AG04449 (cell line): Measurements from ENCODE around the gene CLBA1.
"Not testable (repeated sequence)": the region's sequence is repeated elsewhere in the genome, so short reads cannot be mapped to it uniquely, and the experiment has no call there.

ENCODE experiments used
- CTCF ChIA-PET: fragments of 350-600 bp; formaldehyde crosslinking; extraction: SDS; loops from one replicate; lab custom pipeline; 2021; ENCODE audit warnings: antibody characterized with exemption; lab: Yijun Ruan, JAX
- POLR2A ChIA-PET: fragments of 400-600, 350-600 bp; formaldehyde crosslinking; extraction: SDS; loops from one replicate; lab custom pipeline; 2020; ENCODE audit warnings: antibody characterized with exemption, inconsistent platforms; lab: Yijun Ruan, JAX
- DNase-seq: peaks from one replicate; pipeline ENCODE4 v3.0.0-alpha.2; 2010; ENCODE audit warnings: low read depth, low spot score
- H3K4me3 ChIP-seq: 2 replicates; pipeline ENCODE4 v1.5.1; 2011; ENCODE audit warnings: low read depth, mild to moderate bottlenecking, control low read depth, low read length
- TF ChIP-seq, protein P1 (sequence below): IDR thresholded peaks from one replicate; pipeline ENCODE4 v1.5.1; 2011; ENCODE audit warnings: mild to moderate bottlenecking, moderate library complexity, low read length, control low read depth, inconsistent platforms; ENCODE audit not compliant: insufficient read depth; ENCODE audit errors: missing control alignments

CLBA1 gene

DNA sequence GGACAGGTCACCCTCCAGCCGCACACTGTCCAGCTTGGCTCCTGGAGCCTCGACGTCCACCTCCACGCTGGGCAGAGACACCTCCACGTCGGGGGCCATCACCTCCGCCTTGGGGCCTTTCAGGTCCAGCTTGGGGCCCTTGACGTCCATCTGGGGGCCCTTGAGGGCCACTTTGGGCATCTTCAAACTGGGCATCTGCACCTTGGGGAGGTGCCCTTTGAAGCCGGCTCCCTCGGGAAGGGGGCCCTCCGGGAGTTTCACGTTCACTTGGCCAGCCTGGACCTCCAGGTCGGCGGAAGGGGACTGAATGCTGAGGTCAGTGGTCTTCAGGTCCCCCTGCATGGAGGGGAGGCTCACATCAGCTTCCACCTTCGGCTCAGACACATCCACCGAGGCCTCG is 35.6 kb upstream of the CLBA1 start:
- TF ChIP-seq, protein P1, sequence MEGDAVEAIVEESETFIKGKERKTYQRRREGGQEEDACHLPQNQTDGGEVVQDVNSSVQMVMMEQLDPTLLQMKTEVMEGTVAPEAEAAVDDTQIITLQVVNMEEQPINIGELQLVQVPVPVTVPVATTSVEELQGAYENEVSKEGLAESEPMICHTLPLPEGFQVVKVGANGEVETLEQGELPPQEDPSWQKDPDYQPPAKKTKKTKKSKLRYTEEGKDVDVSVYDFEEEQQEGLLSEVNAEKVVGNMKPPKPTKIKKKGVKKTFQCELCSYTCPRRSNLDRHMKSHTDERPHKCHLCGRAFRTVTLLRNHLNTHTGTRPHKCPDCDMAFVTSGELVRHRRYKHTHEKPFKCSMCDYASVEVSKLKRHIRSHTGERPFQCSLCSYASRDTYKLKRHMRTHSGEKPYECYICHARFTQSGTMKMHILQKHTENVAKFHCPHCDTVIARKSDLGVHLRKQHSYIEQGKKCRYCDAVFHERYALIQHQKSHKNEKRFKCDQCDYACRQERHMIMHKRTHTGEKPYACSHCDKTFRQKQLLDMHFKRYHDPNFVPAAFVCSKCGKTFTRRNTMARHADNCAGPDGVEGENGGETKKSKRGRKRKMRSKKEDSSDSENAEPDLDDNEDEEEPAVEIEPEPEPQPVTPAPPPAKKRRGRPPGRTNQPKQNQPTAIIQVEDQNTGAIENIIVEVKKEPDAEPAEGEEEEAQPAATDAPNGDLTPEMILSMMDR: no peak
- CTCF ChIA-PET: no interaction called here
- DNase-seq: no peak

DNA sequence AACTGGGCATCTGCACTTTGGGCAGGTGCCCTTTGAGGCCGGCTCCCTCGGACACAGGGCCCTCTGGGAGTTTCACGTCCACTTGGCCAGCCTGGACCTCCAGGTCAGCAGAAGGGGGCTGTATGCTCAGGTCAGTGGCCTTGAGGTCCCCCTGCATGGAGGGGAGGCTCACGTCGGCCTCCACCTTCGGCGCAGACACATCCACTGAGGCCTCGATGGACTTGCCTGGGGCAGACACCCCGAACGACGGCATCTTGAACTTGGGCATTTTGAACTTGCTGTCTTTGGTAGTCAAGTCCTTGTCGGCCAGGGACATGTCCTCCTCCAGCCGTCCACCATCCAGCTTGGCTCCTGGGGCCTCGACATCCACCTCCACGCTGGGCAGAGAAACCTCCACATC is 34.9 kb upstream of the CLBA1 start:
- CTCF ChIA-PET, POLR2A ChIA-PET, H3K4me3 ChIP-seq, DNase-seq: not testable (repeated sequence)

More for the DNA sequence above, 35.6 kb upstream of the CLBA1 start:
- no peak overlapping the region for H3K4me3 ChIP-seq
- POLR2A ChIA-PET: no interaction called here

DNA sequence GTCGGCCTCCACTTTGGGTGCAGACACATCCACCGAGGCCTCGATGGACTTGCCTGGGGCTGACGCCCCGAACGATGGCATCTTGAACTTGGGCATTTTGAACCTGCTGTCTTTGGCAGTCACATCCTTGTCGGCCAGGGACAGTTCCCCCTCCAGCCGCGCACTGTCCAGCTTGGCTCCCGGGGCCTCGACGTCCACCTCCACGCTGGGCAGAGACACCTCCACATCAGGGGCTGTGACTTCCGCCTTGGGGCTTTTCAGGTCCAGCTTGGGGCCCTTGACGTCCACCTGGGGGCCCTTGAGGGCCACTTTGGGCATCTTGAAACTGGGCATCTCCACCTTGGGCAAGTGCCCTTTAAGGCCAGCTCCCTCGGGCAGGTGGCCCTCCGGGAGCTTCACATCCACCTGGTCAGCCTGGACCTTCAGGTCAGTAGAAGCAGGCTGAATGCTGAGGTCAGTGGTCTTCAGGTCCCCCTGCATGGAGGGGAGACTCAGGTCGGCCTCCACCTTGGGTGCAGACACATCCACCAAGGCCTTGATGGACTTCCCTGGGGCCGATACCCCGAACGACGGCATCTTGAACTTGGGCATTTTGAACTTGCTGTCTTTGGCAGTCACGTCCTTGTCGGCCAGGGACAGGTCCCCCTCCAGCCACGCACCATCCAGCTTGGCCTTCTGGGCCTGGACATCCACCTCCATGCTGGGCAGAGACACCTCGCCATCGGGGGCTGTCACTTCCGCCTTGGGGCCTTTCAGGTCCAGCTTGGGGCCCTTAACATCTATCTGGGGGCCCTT is 33.5 kb upstream of the CLBA1 start:
- DNase-seq, H3K4me3 ChIP-seq, POLR2A ChIA-PET: not testable (repeated sequence)
- CTCF ChIA-PET: interaction anchor here (1.3 kb wide), 1 partner anchor 18 kb away, joined by 3 read pairs; no protein-coding TSS in a partner anchor

DNA sequence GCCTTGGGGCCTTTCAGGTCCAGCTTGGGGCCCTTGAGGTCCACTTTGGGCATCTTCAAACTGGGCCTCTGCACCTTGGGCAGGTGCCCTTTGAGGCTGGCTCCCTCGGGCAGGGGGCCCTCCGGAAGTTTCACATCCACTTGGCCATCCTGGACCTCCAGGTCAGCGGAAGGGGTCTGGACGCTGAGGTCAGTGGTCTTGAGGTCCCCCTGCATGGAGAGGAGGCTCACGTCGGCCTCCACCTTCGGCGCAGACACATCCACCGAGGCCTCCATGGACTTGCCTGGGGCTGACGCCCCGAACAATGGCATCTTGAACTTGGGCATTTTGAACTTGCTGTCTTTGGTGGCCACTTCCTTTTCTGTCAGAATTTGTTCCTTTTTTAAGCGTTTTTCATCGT is 32.5 kb upstream of the CLBA1 start:
- CTCF ChIA-PET: no interaction called here
- no peak overlapping the region for H3K4me3 ChIP-seq

DNA sequence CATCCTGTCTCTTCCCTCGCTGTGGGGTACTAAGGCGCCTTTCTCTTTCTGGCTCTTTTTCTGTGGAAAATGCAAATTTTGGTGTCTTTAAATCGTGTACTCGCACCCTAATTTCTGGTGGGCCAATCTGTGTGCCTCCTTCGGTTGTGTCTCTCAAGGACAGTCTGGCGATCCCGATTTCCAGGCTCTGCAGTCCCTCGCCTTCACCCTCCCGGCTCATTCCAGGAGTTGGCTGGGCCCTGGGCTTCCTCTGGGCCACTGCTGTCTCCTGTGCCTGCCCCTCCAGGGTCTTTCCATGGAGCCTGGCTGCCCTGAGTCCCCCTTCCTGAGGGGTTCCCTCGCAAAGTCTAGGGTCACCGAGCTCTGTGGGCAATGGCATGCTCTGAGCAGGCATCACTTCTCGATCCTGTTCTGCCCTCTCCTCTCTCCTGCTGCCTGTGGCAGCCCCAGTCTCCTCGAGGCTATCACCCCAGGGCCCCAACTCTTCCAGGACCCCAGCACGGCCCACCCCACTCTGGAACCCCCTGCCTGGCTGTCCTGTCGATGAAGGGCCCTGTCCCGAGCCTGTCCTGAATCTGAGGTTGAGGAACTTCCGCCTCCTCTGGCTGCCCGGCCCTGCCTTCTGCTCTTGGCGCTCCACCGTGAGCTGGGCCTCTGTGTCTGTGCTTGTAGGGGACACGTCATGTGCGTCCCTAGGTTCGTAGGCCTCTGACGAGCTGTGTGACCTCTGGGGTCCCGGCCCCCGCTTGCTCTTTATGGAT is 31.5 kb upstream of the CLBA1 start:
- POLR2A ChIA-PET: no interaction called here
- CTCF ChIA-PET: interaction anchor here (1.3 to 1.4 kb wide), 2 partner anchors 21 to 23 kb away, joined by 3 to 4 read pairs; no protein-coding TSS in a partner anchor
- no peak overlapping the region for H3K4me3 ChIP-seq
- no peak for DNase-seq
- TF ChIP-seq, protein P1: no peak

More for the DNA sequence above, 32.5 kb upstream of the CLBA1 start:
- POLR2A ChIA-PET: no interaction called here
- no peak for DNase-seq
- TF ChIP-seq, protein P1: no peak

DNA sequence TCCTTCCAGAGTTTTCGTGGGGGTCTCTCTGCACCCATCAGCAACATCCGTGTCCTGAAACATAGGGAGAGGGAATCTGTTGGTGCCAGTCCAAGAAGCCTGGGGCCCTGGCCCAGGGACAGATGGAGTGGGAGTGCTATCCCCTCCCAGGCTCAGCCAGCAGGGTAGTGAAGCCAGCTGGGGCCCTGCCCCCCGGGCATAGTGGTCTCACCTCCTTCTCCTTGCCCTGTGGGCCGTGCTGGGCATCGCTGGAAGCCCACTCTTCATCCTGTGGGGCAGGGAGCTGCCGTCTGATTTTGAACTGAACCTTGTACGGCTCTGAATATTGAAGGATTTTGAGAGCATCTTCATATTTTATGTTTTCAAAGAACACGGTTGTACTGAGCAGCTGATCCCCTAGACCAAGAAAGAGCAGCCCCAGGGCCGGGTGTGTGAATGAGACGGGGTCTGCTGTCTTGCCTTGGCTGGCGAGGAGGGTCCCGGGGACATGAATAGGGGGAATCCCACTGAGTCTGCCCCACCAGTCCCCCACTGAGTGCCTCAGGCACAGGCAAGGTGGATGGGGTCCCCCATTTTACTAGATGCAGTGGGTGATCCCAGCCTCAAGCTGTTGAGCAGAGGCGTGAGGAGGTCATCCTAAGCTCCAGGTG is 30.7 kb upstream of the CLBA1 start:
- no peak overlapping the region for H3K4me3 ChIP-seq
- POLR2A ChIA-PET: no interaction called here
- CTCF ChIA-PET: interaction anchor here (1.3 to 1.4 kb wide), 4 partner anchors 13 to 59 kb away, joined by 3 to 5 read pairs (median 4); no protein-coding TSS in a partner anchor
- TF ChIP-seq, protein P1: no peak
- DNase-seq: no peak

DNA sequence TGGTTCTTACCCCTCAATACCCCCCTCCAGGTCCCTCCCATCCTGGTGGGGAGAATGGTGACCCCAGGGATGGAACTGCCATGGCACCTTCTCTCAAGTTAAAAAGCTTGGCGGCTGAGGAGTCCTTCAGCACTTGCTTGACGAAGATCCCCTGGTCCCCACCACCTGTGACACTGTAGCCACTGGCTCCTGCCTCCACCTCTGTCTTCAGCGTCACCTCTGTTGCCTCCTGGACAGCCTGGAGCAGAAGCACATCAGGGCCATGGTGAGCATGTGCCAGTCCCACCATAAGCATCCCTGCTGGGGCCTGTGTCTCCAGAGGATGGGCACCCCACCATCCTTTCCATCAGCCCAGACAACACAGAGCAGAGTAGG is 30.2 kb upstream of the CLBA1 start:
- TF ChIP-seq, protein P1: no peak
- no peak overlapping the region for H3K4me3 ChIP-seq
- no peak for DNase-seq
- CTCF ChIA-PET: interaction anchor here (1.3 to 1.4 kb wide), 3 partner anchors 12 to 59 kb away, joined by 3 to 5 read pairs (median 4); no protein-coding TSS in a partner anchor
- POLR2A ChIA-PET: no interaction called here
